Measurements from ENCODE around the gene GPBAR1. TPM values are rescaled to one million over a fixed set of nuclear protein-coding genes. Genes with fewer than 3 reads are reported as not detected.
"Not testable (repeated sequence)": the region's sequence is repeated elsewhere in the genome, so short reads cannot be mapped to it uniquely, and the experiment has no call there.

The GPBAR1 gene
- polyA plus RNA-seq, 3 donors = 1.6 to 2.5 (median 1.8) TPM

- DNase-seq (ENCODE audit: low read depth in 3 of 3, low spot score in 2 of 3) = no peak
Observed at GRCh38 chr2:218305383-218305782, 44.6 kb downstream of the GPBAR1 start.

- no peak for DNase-seq (ENCODE audit: low read depth in 3 of 3, low spot score in 2 of 3)
Observed at GRCh38 chr2:218306184-218306920, 45.5 kb downstream of the GPBAR1 start.

GRCh38 chr2:218307415-218308090, 46.7 kb downstream of the GPBAR1 start:
- DNase-seq (ENCODE audit: low read depth in 3 of 3, low spot score in 2 of 3) = no peak

GRCh38 chr2:218310853-218311540, 50.2 kb downstream of the GPBAR1 start:
- DNase-seq (ENCODE audit: low read depth in 3 of 3, low spot score in 2 of 3) = no peak

- DNase-seq (ENCODE audit: low read depth in 3 of 3, low spot score in 2 of 3) = not testable (repeated sequence)
Observed at GRCh38 chr2:218311541-218312266, 50.9 kb downstream of the GPBAR1 start.

- DNase-seq (ENCODE audit: low read depth in 3 of 3, low spot score in 2 of 3) = no peak
Observed at GRCh38 chr2:218312267-218312756, 51.5 kb downstream of the GPBAR1 start.

GRCh38 chr2:218313356-218313755, 52.5 kb downstream of the GPBAR1 start:
- no peak for DNase-seq (ENCODE audit: low read depth in 3 of 3, low spot score in 2 of 3)

Other genes with a start within 250 kb of the GPBAR1 start
- gene RUFY4, start 191.8 kb upstream of the GPBAR1 start, polyA plus RNA-seq (ENCODE audit: insufficient read length in 3 of 3) = under 1 TPM; 0.08 to 0.24 (median 0.24) TPM
- under 1 TPM; 0.08 to 0.28 (median 0.15) TPM for gene CXCR2, start 135.0 kb upstream of the GPBAR1 start, polyA plus RNA-seq (ENCODE audit: insufficient read length in 3 of 3)
- gene CXCR1, start 94.1 kb upstream of the GPBAR1 start, polyA plus RNA-seq (ENCODE audit: insufficient read length in 3 of 3) = not detected
- 100 to 1,000 TPM; 255 to 260 (median 256) TPM for gene ARPC2, start 43.8 kb upstream of the GPBAR1 start, polyA plus RNA-seq (ENCODE audit: insufficient read length in 3 of 3)
- gene AAMP, start 9.1 kb downstream of the GPBAR1 start, polyA plus RNA-seq (ENCODE audit: insufficient read length in 3 of 3) = 100 to 1,000 TPM; 124 to 147 (median 128) TPM
- 10 to 100 TPM; 89.9 to 98.8 (median 89.9) TPM for gene PNKD, start 9.5 kb downstream of the GPBAR1 start, polyA plus RNA-seq (ENCODE audit: insufficient read length in 3 of 3)
- 100 to 1,000 TPM in 1 of 3 donors, 10 to 100 TPM in 2; 90.0 to 103 (median 96.6) TPM for gene TMBIM1, start 31.5 kb downstream of the GPBAR1 start, polyA plus RNA-seq (ENCODE audit: insufficient read length in 3 of 3)
- 1 to 10 TPM; 4.7 to 5.8 (median 5.1) TPM for gene CATIP, start 95.8 kb downstream of the GPBAR1 start, polyA plus RNA-seq (ENCODE audit: insufficient read length in 3 of 3)
- under 1 TPM; 0.56 to 0.98 (median 0.68) TPM for gene SLC11A1, start 121.3 kb downstream of the GPBAR1 start, polyA plus RNA-seq (ENCODE audit: insufficient read length in 3 of 3)
- 100 to 1,000 TPM; 124 to 134 (median 127) TPM for gene CTDSP1, start 138.9 kb downstream of the GPBAR1 start, polyA plus RNA-seq (ENCODE audit: insufficient read length in 3 of 3)
- gene VIL1, start 158.1 kb downstream of the GPBAR1 start, polyA plus RNA-seq (ENCODE audit: insufficient read length in 3 of 3) = 10 to 100 TPM; 18.8 to 26.9 (median 25.1) TPM